Neural crest cell (in vitro differentiated cells): ENCODE data around the gene PRR7. TPM values are rescaled to one million over a fixed set of nuclear protein-coding genes. Genes with fewer than 3 reads are reported as not detected.
A peak's percentile ranks its signal among the peaks of the same experiment; 100 is the strongest.

ENCODE experiments used
- DNase-seq: peaks from one replicate; pipeline ENCODE4 v3.0.0; 2021; ENCODE audit warnings: low read depth, mixed read lengths, low spot score
- H3K27ac Mint-ChIP-seq: one replicate; pipeline ENCODE4 v1.8.0; 2021; ENCODE audit warnings: mild to moderate bottlenecking, mixed read lengths; ENCODE audit not compliant: unreplicated experiment
- H3K27me3 Mint-ChIP-seq: 2 replicates; pipeline ENCODE4 v1.8.0; 2021; ENCODE audit warnings: low read depth, mild to moderate bottlenecking, mixed read lengths
- H3K36me3 Mint-ChIP-seq: 2 replicates; pipeline ENCODE4 v1.8.0; 2021; ENCODE audit warnings: low read depth, mild to moderate bottlenecking, mixed read lengths
- H3K4me1 Mint-ChIP-seq: 2 replicates; pipeline ENCODE4 v1.8.0; 2021; ENCODE audit warnings: mixed read lengths
- H3K4me3 Mint-ChIP-seq: one replicate; pipeline ENCODE4 v1.8.0; 2021; ENCODE audit warnings: mild to moderate bottlenecking, mixed read lengths
- H3K9me3 Mint-ChIP-seq: 2 replicates; pipeline ENCODE4 v1.8.0; 2021; ENCODE audit warnings: mixed read lengths
- total RNA-seq: library from RNA; stranded (reverse); gene quantifications from 2 replicates; pipeline ENCODE4 v1.2.1, GENCODE V29; 2021
- TF ChIP-seq, protein P1 (sequence below): fragments of 200-600 bp; sonication (generic); conservative IDR thresholded peaks from 2 replicates; pipeline ENCODE4 v1.5.0; 2021; ENCODE audit warnings: antibody characterized with exemption, mild to moderate bottlenecking

The PRR7 gene
- total RNA-seq, 1 donor from 2014 or later = 19.0 TPM

DNA sequence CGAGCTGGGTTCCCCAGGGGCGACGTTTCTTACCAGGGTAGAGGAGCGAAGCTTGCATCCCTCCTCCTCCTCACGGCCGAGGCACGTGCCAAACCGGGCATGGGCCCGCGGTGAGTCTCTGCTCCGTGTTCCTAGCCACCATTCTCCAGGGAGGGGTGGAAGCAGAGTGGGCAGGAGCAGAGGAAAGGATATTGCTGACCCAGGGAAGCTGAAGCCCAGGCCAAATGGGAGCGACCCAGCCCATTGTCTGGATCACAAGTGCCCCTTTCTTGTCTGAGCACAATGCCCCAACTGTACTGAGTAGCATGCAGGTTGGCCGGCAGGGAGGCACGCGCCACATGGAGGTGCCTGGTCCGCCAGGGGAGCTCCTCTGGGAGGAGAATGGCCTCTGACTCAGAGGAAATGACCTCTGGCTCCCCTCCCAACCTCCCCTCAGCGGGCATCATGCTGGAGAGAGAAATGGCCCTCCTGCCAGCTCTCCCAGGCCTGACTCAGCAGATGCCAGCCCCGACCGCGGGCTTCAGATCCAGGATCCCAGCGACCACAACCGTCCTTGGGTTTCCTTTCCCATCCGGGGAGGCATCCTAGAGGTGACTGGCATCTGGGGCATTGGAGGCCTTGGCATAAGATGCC is 1.1 kb downstream of the PRR7 start:
- Mint-ChIP-seq H3K9me3 (no peaks in the 10 kb centered on the region), H3K27me3 (peaks cover 53% of the 10 kb centered on the region), H3K36me3 (peaks cover 6% of the 10 kb centered on the region), H3K4me1 (peaks cover 55% of the 10 kb centered on the region), H3K27ac (peak overlapping the region; percentile 81), H3K4me3 (peak overlapping the region; percentile 93)
- DNase-seq = peak; percentile 58
- TF ChIP-seq, protein P1, sequence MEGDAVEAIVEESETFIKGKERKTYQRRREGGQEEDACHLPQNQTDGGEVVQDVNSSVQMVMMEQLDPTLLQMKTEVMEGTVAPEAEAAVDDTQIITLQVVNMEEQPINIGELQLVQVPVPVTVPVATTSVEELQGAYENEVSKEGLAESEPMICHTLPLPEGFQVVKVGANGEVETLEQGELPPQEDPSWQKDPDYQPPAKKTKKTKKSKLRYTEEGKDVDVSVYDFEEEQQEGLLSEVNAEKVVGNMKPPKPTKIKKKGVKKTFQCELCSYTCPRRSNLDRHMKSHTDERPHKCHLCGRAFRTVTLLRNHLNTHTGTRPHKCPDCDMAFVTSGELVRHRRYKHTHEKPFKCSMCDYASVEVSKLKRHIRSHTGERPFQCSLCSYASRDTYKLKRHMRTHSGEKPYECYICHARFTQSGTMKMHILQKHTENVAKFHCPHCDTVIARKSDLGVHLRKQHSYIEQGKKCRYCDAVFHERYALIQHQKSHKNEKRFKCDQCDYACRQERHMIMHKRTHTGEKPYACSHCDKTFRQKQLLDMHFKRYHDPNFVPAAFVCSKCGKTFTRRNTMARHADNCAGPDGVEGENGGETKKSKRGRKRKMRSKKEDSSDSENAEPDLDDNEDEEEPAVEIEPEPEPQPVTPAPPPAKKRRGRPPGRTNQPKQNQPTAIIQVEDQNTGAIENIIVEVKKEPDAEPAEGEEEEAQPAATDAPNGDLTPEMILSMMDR = no peak

DNA sequence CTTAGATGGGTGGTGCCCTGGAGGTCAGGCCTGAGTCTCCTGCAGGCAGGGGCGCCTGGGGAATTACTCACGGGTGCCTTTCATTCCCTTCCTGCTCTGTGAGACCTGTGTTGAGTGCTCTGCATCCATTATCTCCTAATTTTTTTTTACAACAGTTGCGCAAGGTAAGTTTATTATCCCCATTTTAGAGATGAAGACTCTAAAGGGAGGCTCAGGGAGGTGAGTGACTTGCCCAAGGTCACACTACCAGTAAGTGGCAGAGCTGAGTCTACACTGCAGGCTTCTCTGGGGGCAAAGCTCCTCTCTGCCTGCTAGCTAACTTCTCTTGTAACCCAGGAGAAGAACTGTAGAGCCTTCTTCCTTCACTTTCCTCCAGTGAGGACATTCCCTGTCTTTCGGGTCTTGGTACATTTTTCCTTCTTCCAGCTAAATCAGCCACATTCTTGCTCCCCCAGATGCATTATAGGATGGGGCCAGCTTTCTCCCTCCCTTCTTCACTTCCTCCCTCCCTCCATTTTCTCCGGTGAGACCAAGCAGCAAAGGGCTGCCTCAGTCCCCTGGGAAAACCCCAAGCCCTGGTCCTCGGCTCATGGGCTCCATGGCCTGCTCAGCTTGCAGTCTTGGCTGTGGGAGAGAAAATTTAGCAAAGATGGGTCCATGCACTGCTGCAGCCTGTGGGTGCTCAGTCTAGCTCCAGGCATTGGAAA is 1.8 kb downstream of the PRR7 start:
- H3K27ac Mint-ChIP-seq = peak overlapping the region; percentile 63
- DNase-seq = no peak
- H3K36me3 Mint-ChIP-seq = peaks cover 6% of the 10 kb centered on the region
- no peaks in the 10 kb centered on the region for H3K9me3 Mint-ChIP-seq
- H3K4me1 Mint-ChIP-seq = peaks cover 62% of the 10 kb centered on the region
- TF ChIP-seq, protein P1 = no peak
- H3K4me3 Mint-ChIP-seq = peak overlapping the region; percentile 93
- peaks cover 60% of the 10 kb centered on the region for H3K27me3 Mint-ChIP-seq

DNA sequence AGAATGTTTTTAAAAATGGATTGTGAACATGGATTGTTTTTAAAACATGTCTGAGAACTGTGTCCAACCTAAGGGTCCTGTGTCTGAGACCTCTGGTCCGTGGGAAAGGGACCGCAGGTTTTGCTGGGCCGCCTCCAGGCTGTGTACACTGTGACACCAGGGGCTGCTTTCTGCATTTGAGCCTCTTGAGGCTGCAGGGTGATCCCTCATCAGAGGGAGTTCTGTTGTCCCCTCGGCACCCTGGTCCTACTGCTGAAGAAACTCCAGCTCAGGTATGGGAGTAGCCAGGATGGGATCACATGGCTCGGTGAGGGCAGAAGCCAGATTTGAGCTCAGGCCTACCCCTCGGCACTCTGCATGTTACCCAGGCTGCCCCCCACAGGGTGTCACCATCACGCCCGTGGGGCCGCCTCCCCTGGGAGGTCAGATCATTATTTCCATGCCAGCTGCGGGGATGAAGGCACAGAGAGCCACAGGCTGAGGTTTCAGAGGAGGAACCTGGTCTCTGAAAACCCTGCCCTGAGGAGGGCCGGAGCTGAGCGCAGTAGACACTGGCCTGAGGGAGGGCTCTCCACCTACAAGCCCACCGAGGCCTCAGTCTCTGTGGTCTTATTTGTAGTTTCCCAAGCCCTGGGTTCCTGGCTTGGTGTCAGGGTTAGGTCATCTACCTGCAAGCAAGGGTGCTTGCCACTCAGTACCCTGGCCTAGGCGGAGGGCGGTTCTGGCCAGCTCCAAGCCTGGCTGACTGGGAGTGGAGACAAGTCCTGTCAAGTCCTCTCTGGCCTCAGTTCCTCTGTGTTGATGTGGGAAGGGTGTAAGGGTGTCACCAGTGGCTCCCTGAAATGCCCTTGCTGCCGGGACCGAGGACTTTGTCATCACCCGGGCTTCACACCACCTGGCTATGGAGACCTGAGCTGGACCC is 2.8 kb downstream of the PRR7 start:
- TF ChIP-seq, protein P1 = no peak
- Mint-ChIP-seq H3K4me3 (peak overlapping the region; percentile 93), H3K4me1 (peaks cover 66% of the 10 kb centered on the region), H3K27ac (peak overlapping the region; percentile 14), H3K27me3 (peaks cover 66% of the 10 kb centered on the region), H3K36me3 (peaks cover 6% of the 10 kb centered on the region), H3K9me3 (no peaks in the 10 kb centered on the region)
- no peak for DNase-seq

DNA sequence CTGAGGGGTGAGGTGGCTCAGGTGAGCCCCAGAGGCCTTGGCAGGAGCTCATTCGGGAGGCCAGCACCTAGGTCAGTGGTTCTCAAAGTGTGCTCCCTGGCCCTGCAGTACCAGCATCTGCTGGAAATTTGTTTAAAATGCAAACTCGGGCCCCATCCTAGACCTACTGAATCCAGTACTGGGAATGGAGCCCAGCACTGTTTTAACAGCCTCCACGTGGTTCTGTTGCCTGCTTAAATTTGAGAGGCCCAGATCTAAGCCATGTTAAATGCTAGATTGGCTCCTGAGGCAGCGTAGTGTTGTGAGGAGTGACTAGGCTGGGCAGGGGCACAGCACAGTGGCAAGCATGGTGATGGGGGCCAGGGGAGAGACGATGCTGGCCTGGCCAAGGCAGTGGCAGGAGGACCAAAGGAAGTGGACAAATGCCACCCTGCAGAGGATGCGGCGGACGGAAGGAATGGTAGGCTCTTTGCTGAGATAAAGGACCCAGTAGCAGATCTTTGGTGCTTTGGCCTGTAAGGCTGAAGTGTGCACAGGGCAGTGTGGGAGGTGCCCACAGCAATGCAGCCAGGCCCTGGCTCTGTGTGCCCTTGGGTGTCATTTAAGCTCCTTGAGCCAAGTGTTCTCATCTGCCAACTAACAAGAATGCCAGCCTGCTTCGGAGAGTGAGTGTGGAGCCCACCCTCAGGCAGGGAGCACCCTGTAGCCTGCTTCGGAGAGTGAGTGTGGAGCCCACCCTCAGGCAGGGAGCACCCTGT is 4.2 kb downstream of the PRR7 start:
- peaks cover 6% of the 10 kb centered on the region for H3K36me3 Mint-ChIP-seq
- H3K9me3 Mint-ChIP-seq = no peaks in the 10 kb centered on the region
- TF ChIP-seq, protein P1 = no peak
- H3K27ac Mint-ChIP-seq = peak overlapping the region; percentile 78
- peak overlapping the region; percentile 84 for H3K4me3 Mint-ChIP-seq
- no peak for DNase-seq
- peaks cover 52% of the 10 kb centered on the region for H3K4me1 Mint-ChIP-seq
- H3K27me3 Mint-ChIP-seq = peaks cover 52% of the 10 kb centered on the region
